ENCODE results near the gene VAV2. TPM values are rescaled to one million over a fixed set of nuclear protein-coding genes. Genes with fewer than 3 reads are reported as not detected.

VAV2 gene
- total RNA-seq, 1 donor = 13.4 TPM

- TF ChIP-seq CTCF (IDR thresholded peaks at IDR 0.05; ENCODE audit: insufficient read depth, low read depth, low read length) = no peak
- DNase-seq (ENCODE audit: low read depth) = no peak
- H3K4me3 ChIP-seq (ENCODE audit: low read depth, low read length) = no peak overlapping the region
These were observed 155.9 kb downstream of the VAV2 start for GRCh38 chr9:133836001-133836758.

GRCh38 chr9:133835262-133835901 lies 156.7 kb downstream of the VAV2 start:
- DNase-seq (ENCODE audit: low read depth) = peak; percentile 16
- no peak for TF ChIP-seq CTCF (IDR thresholded peaks at IDR 0.05; ENCODE audit: insufficient read depth, low read depth, low read length)
- no peak overlapping the region for H3K4me3 ChIP-seq (ENCODE audit: low read depth, low read length)

- no peak overlapping the region for H3K4me3 ChIP-seq (ENCODE audit: low read depth, low read length)
- no peak for TF ChIP-seq CTCF (IDR thresholded peaks at IDR 0.05; ENCODE audit: insufficient read depth, low read depth, low read length)
- DNase-seq (ENCODE audit: low read depth) = no peak
These were observed 157.8 kb downstream of the VAV2 start for GRCh38 chr9:133834080-133834976.

- DNase-seq (ENCODE audit: low read depth) = no peak
- TF ChIP-seq CTCF (IDR thresholded peaks at IDR 0.05; ENCODE audit: insufficient read depth, low read depth, low read length) = no peak
- H3K4me3 ChIP-seq (ENCODE audit: low read depth, low read length) = no peak overlapping the region
These were observed 158.6 kb downstream of the VAV2 start for GRCh38 chr9:133833388-133834025.

- DNase-seq (ENCODE audit: low read depth) = no peak
- no peak for TF ChIP-seq CTCF (IDR thresholded peaks at IDR 0.05; ENCODE audit: insufficient read depth, low read depth, low read length)
- H3K4me3 ChIP-seq (ENCODE audit: low read depth, low read length) = no peak overlapping the region
These were observed 159.2 kb downstream of the VAV2 start for GRCh38 chr9:133832877-133833276.

- no peak for DNase-seq (ENCODE audit: low read depth)
- H3K4me3 ChIP-seq (ENCODE audit: low read depth, low read length) = no peak overlapping the region
- TF ChIP-seq CTCF (IDR thresholded peaks at IDR 0.05; ENCODE audit: insufficient read depth, low read depth, low read length) = no peak
These were observed 161.4 kb downstream of the VAV2 start for GRCh38 chr9:133830711-133831110.

Measured in fibroblast of villous mesenchyme (primary cell).